Measurements from ENCODE around the gene TICAM2.
"Not testable (repeated sequence)": the region's sequence is repeated elsewhere in the genome, so short reads cannot be mapped to it uniquely, and the experiment has no call there.

TICAM2 gene, protein sequence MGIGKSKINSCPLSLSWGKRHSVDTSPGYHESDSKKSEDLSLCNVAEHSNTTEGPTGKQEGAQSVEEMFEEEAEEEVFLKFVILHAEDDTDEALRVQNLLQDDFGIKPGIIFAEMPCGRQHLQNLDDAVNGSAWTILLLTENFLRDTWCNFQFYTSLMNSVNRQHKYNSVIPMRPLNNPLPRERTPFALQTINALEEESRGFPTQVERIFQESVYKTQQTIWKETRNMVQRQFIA

DNA sequence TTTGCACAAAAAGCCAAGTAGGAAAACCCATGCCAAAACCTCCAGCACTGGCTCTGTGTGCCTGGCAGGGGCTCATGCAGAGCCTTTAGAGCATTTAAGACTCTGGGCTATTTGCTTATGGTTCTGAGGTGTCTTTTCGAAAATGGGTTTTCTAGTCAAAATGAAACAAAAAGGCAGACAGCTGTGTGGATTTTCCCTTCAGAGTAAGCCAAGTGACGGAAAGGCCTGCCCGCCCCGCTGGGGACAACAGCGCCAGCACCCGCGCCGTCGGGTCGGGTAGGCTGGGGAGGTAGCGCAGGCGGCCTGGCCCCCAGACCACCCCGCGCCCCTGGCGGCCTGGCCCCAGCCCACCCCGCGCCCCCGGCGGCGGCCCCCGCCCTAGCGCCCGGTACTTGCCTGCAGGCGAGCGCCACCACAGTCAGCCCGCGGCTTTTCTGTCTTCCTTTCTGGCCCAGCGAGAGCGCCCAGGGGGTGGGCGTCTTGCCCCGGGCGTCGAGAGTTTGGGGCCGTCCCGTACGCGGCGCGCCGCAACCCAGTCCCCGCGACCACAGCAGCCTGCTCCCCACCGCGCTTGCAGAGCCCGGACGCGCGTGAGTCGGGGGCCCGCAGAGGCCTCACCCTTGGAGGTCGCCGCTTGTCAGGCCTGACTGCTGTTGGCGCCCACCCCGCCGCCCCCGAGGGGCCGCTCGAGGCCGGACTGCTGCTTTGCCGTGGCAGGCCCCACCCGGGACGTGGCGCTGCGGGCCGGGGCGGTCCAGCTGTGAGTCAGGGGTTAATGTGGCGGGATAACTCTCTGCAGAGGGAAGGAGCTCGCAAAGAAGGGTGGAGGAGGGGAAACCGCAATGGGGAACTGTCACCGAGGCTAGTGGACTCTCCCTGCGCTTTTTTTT lies at the start of gene TICAM2:
Gene TICAM2, minus strand, starts transcription at position 779 of the 890 bp plus-strand sequence. CDS start 21,223 bp downstream, outside the sequence.
- peak within 1 kb of the TSS; percentile 83 to 89 for H3K4me3 ChIP-seq (ENCODE audit: low read length in 2 of 2)
- H3K36me3 ChIP-seq (ENCODE audit: control insufficient read depth in 2 of 2, insufficient read depth in 2 of 2, low read length in 2 of 2): peaks cover 0 to 4% of the 10 kb centered on the region in 2 donors
- peak within 1 kb of the TSS; percentile 80 to 86 for H3K27ac ChIP-seq (ENCODE audit: low read depth in 2 of 2, low read length in 2 of 2)
- no peaks in the 10 kb centered on the region for H3K9me3 ChIP-seq (ENCODE audit: control insufficient read depth in 2 of 2, low read length in 2 of 2)
- H3K4me1 ChIP-seq (ENCODE audit: control insufficient read depth in 2 of 2, insufficient read depth in 2 of 2, low read length in 2 of 2): peaks cover 4 to 10% of the 10 kb centered on the region in 2 donors
- H3K27me3 ChIP-seq (ENCODE audit: control insufficient read depth in 2 of 2, insufficient read depth in 2 of 2, low read length in 2 of 2): no peaks in the 10 kb centered on the region
- peak within 1 kb of the TSS; percentile 68 to 87 for H3K9ac ChIP-seq (ENCODE audit: low read depth in 1 of 2, low read length in 2 of 2)

DNA sequence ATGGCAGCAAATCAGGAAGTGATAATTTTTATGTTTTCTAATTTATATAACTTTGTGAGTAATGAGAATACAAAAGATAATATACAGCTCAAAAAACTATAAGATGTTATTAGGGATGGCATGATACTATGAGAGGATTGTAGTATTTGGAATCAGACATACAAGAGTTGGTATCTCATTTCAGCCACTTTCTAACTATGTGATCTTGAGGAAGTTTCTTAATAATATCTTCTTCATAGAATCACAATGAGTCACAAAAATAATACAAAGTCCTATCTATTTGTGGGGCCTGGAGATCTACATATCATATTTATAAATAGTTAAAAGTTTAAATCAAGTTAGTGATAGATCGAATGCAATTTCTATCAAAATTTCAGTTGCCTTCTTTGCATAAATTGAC lies 47.3 kb upstream of the TICAM2 start:
- H3K27ac ChIP-seq (ENCODE audit: low read depth in 2 of 2, low read length in 2 of 2): no peak overlapping the region
- peaks cover 0 to 10% of the 10 kb centered on the region in 2 donors for H3K27me3 ChIP-seq (ENCODE audit: control insufficient read depth in 2 of 2, insufficient read depth in 2 of 2, low read length in 2 of 2)
- H3K9ac ChIP-seq (ENCODE audit: low read depth in 1 of 2, low read length in 2 of 2): no peak overlapping the region
- no peaks in the 10 kb centered on the region for H3K4me1 ChIP-seq (ENCODE audit: control insufficient read depth in 2 of 2, insufficient read depth in 2 of 2, low read length in 2 of 2)
- no peak overlapping the region for H3K4me3 ChIP-seq (ENCODE audit: low read length in 2 of 2)
- no peaks in the 10 kb centered on the region for H3K36me3 ChIP-seq (ENCODE audit: control insufficient read depth in 2 of 2, insufficient read depth in 2 of 2, low read length in 2 of 2)
- H3K9me3 ChIP-seq (ENCODE audit: control insufficient read depth in 2 of 2, low read length in 2 of 2): no peaks in the 10 kb centered on the region

DNA sequence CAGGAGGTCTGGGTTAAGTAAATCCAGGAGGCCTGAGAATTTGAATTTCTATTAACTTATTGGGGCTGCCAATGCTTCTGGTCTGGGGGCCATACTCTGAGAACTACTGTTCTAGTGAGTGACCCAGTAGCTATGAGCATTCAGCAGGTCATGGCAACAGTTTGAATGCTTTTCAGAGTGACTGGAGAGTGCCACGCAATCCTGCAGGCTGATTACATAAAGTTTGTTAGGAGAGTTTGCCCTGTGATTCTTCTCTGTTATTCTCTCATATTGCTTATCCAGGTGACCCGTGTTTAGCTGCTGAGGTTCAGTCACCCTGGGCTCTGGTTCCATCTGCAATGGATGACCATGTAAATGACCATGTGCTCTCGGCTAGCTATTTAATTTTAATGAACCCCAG lies 45.8 kb upstream of the TICAM2 start:
- no peak overlapping the region for H3K4me3 ChIP-seq (ENCODE audit: low read length in 2 of 2)

DNA sequence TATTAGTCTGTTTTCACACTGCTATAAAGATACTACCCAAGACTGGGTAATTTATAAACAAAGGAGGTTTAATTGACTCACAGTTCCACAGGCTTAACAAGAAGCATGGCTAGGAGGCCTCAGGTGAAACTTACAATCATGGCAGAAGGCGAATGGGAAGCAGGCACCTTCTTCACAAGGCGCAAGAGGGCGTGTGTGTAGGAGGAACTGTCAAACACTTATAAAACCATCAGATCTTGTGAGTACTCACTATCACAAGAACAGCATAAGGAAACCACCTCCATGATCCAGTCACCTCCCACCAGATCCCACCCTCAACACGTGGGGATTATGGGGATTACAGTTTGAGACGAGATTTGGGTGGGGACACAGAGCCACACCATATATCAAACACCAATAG lies 43.1 kb upstream of the TICAM2 start:
- H3K4me3 ChIP-seq (ENCODE audit: low read length in 2 of 2); H3K36me3 ChIP-seq (ENCODE audit: control insufficient read depth in 2 of 2, insufficient read depth in 2 of 2, low read length in 2 of 2); H3K4me1 ChIP-seq (ENCODE audit: control insufficient read depth in 2 of 2, insufficient read depth in 2 of 2, low read length in 2 of 2); H3K9me3 ChIP-seq (ENCODE audit: control insufficient read depth in 2 of 2, low read length in 2 of 2); H3K27ac ChIP-seq (ENCODE audit: low read depth in 2 of 2, low read length in 2 of 2); H3K9ac ChIP-seq (ENCODE audit: low read depth in 1 of 2, low read length in 2 of 2): not testable (repeated sequence)
- peaks cover 4 to 13% of the 10 kb centered on the region in 2 donors for H3K27me3 ChIP-seq (ENCODE audit: control insufficient read depth in 2 of 2, insufficient read depth in 2 of 2, low read length in 2 of 2)

More for the DNA sequence above, 45.8 kb upstream of the TICAM2 start:
- Histone ChIP-seq H3K4me1 (ENCODE audit: control insufficient read depth in 2 of 2, insufficient read depth in 2 of 2, low read length in 2 of 2) (no peaks in the 10 kb centered on the region), H3K27me3 (ENCODE audit: control insufficient read depth in 2 of 2, insufficient read depth in 2 of 2, low read length in 2 of 2) (peaks cover 4 to 13% of the 10 kb centered on the region in 2 donors), H3K27ac (ENCODE audit: low read depth in 2 of 2, low read length in 2 of 2) (no peak overlapping the region), H3K9ac (ENCODE audit: low read depth in 1 of 2, low read length in 2 of 2) (no peak overlapping the region), H3K36me3 (ENCODE audit: control insufficient read depth in 2 of 2, insufficient read depth in 2 of 2, low read length in 2 of 2) (no peaks in the 10 kb centered on the region), H3K9me3 (ENCODE audit: control insufficient read depth in 2 of 2, low read length in 2 of 2) (no peaks in the 10 kb centered on the region)

DNA sequence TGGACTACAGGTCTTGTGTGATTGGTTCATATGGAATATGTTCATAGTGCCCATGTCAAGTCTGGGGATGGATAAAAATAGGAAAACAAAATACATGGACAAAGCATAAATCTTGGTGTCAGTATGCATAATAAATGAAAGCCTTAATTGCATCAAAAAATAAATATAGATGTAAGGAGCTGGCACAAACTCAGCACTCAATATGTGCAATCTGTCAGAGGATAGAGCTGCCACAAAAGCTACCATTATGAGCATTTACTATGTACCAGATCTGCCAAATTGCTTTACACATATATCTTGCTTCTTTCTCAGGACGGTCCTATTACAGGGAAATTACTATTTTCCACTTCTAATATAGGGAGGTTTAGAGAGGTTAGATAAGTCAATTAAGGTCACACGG lies 41.8 kb upstream of the TICAM2 start:
- Histone ChIP-seq H3K27ac (ENCODE audit: low read depth in 2 of 2, low read length in 2 of 2) (no peak overlapping the region), H3K4me1 (ENCODE audit: control insufficient read depth in 2 of 2, insufficient read depth in 2 of 2, low read length in 2 of 2) (no peaks in the 10 kb centered on the region), H3K9ac (ENCODE audit: low read depth in 1 of 2, low read length in 2 of 2) (no peak overlapping the region), H3K27me3 (ENCODE audit: control insufficient read depth in 2 of 2, insufficient read depth in 2 of 2, low read length in 2 of 2) (peaks cover 4 to 13% of the 10 kb centered on the region in 2 donors), H3K4me3 (ENCODE audit: low read length in 2 of 2) (no peak overlapping the region), H3K9me3 (ENCODE audit: control insufficient read depth in 2 of 2, low read length in 2 of 2) (no peaks in the 10 kb centered on the region), H3K36me3 (ENCODE audit: control insufficient read depth in 2 of 2, insufficient read depth in 2 of 2, low read length in 2 of 2) (no peaks in the 10 kb centered on the region)

DNA sequence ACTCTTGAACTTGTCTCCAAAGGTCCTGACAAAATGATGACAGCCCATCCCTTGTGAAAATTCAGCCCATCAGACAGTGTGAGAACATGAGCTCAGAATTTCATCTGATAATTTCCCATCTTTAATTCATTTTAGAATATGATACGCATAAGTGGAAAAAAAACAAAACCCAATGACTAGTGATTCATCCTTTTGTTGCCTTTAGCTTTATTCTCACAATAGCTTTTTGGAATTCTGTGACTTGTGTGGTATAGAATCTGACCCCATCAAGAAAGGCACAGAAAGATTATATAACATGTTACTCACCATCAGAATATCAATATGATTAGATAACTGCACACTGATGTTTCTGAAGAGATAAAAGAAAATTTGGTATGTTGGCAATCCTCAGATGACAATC lies 39.7 kb upstream of the TICAM2 start:
- Histone ChIP-seq H3K4me1 (ENCODE audit: control insufficient read depth in 2 of 2, insufficient read depth in 2 of 2, low read length in 2 of 2) (peaks cover 0 to 2% of the 10 kb centered on the region in 2 donors), H3K36me3 (ENCODE audit: control insufficient read depth in 2 of 2, insufficient read depth in 2 of 2, low read length in 2 of 2) (no peaks in the 10 kb centered on the region), H3K9me3 (ENCODE audit: control insufficient read depth in 2 of 2, low read length in 2 of 2) (no peaks in the 10 kb centered on the region), H3K27me3 (ENCODE audit: control insufficient read depth in 2 of 2, insufficient read depth in 2 of 2, low read length in 2 of 2) (peaks cover 4 to 13% of the 10 kb centered on the region in 2 donors), H3K9ac (ENCODE audit: low read depth in 1 of 2, low read length in 2 of 2) (no peak overlapping the region), H3K27ac (ENCODE audit: low read depth in 2 of 2, low read length in 2 of 2) (no peak overlapping the region), H3K4me3 (ENCODE audit: low read length in 2 of 2) (no peak overlapping the region)

DNA sequence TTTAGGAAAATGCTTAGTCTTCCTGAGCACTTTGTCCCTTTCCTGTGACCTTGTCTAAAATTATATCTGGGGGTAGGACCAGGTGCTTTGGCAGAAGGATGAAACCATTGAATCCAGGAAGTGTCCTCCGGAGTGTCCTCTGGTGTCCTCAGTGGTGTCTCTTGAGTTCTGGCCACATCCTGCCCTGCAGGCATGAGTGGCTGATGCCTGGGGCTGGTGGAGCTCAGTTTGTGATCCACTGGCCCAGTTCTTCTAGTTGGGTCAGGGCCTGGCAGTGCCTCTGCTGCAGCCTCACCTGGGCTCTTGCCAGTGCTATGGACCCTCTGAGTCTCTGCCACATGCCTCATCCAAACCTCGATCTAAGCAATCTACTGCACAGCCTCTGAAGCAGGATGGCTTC lies 38.0 kb upstream of the TICAM2 start:
- H3K4me1 ChIP-seq (ENCODE audit: control insufficient read depth in 2 of 2, insufficient read depth in 2 of 2, low read length in 2 of 2): peaks cover 0 to 2% of the 10 kb centered on the region in 2 donors
- H3K4me3 ChIP-seq (ENCODE audit: low read length in 2 of 2): no peak overlapping the region
- no peak overlapping the region for H3K9ac ChIP-seq (ENCODE audit: low read depth in 1 of 2, low read length in 2 of 2)
- no peak overlapping the region for H3K27ac ChIP-seq (ENCODE audit: low read depth in 2 of 2, low read length in 2 of 2)
- no peaks in the 10 kb centered on the region for H3K9me3 ChIP-seq (ENCODE audit: control insufficient read depth in 2 of 2, low read length in 2 of 2)
- H3K36me3 ChIP-seq (ENCODE audit: control insufficient read depth in 2 of 2, insufficient read depth in 2 of 2, low read length in 2 of 2): no peaks in the 10 kb centered on the region
- peaks cover 4 to 10% of the 10 kb centered on the region in 2 donors for H3K27me3 ChIP-seq (ENCODE audit: control insufficient read depth in 2 of 2, insufficient read depth in 2 of 2, low read length in 2 of 2)

DNA sequence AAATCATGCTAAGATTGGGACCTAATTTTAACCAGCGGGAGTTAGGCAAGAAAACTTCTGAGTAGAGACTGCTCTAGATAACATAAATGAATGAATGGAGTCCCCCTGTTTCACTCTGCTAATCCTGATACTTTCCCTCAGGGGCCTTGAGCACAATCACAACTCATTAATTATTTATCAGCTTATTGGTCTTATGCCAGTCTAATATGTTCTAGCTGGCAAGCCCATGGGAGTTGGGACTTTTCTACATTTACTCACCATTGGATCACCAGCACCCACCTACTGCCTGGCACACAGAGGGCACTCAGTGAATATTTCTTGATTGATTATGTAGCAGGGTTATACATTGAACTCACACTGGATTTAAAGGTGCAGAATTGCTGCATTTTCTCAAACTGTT lies 37.1 kb upstream of the TICAM2 start:
- H3K4me3 ChIP-seq (ENCODE audit: low read length in 2 of 2): no peak overlapping the region
- H3K27me3 ChIP-seq (ENCODE audit: control insufficient read depth in 2 of 2, insufficient read depth in 2 of 2, low read length in 2 of 2): peaks cover 4 to 8% of the 10 kb centered on the region in 2 donors
- H3K4me1 ChIP-seq (ENCODE audit: control insufficient read depth in 2 of 2, insufficient read depth in 2 of 2, low read length in 2 of 2): peaks cover 0 to 2% of the 10 kb centered on the region in 2 donors
- H3K9me3 ChIP-seq (ENCODE audit: control insufficient read depth in 2 of 2, low read length in 2 of 2): no peaks in the 10 kb centered on the region
- H3K27ac ChIP-seq (ENCODE audit: low read depth in 2 of 2, low read length in 2 of 2): no peak overlapping the region
- H3K36me3 ChIP-seq (ENCODE audit: control insufficient read depth in 2 of 2, insufficient read depth in 2 of 2, low read length in 2 of 2): no peaks in the 10 kb centered on the region
- no peak overlapping the region for H3K9ac ChIP-seq (ENCODE audit: low read depth in 1 of 2, low read length in 2 of 2)

DNA sequence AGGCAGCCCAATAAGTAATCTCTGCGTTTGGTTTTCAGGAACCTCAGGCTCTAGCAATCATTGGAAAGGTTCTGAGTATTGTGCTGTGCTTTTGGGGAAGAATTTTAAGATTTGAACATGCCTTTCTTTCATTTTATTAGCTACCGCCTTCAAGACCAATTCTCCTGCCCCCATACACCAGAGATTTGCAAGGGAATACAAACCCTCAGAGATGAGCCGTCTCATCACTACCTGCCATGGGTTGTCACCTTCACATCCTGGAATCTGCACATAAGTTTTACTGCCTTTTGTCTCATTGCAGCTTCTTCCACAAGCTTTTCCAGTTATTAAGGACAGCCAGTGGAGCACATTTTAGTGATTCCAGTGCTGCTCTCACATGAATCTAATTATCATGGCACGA lies 35.2 kb upstream of the TICAM2 start:
- Histone ChIP-seq H3K9ac (ENCODE audit: low read depth in 1 of 2, low read length in 2 of 2) (no peak overlapping the region), H3K4me1 (ENCODE audit: control insufficient read depth in 2 of 2, insufficient read depth in 2 of 2, low read length in 2 of 2) (peaks cover 0 to 2% of the 10 kb centered on the region in 2 donors)

DNA sequence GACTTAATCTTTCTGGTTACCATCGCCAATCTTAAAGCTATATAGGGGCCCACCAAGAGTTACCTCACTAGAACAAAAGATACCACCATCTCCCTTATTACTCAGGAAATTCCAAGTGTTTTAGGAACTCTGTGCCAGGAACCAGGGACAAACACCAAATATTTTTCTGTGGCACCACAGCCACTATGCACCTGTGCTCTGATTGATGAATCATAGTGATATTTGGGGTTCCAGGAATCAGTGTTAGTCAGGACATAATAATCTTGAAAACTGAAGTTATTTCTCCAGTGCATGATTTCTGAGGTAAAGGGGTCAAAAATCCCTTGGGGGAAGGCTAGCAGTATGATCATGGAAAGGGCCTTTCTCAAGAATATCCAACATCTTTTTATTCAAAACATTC lies 33.7 kb upstream of the TICAM2 start:
- H3K9ac ChIP-seq (ENCODE audit: low read depth in 1 of 2, low read length in 2 of 2): no peak overlapping the region
- H3K4me1 ChIP-seq (ENCODE audit: control insufficient read depth in 2 of 2, insufficient read depth in 2 of 2, low read length in 2 of 2): peaks cover 0 to 2% of the 10 kb centered on the region in 2 donors
- peaks cover 0 to 5% of the 10 kb centered on the region in 2 donors for H3K27me3 ChIP-seq (ENCODE audit: control insufficient read depth in 2 of 2, insufficient read depth in 2 of 2, low read length in 2 of 2)
- no peaks in the 10 kb centered on the region for H3K36me3 ChIP-seq (ENCODE audit: control insufficient read depth in 2 of 2, insufficient read depth in 2 of 2, low read length in 2 of 2)
- no peak overlapping the region for H3K4me3 ChIP-seq (ENCODE audit: low read length in 2 of 2)
- no peak overlapping the region for H3K27ac ChIP-seq (ENCODE audit: low read depth in 2 of 2, low read length in 2 of 2)
- H3K9me3 ChIP-seq (ENCODE audit: control insufficient read depth in 2 of 2, low read length in 2 of 2): no peaks in the 10 kb centered on the region

More for the DNA sequence above, 35.2 kb upstream of the TICAM2 start:
- H3K36me3 ChIP-seq (ENCODE audit: control insufficient read depth in 2 of 2, insufficient read depth in 2 of 2, low read length in 2 of 2): no peaks in the 10 kb centered on the region
- no peaks in the 10 kb centered on the region for H3K9me3 ChIP-seq (ENCODE audit: control insufficient read depth in 2 of 2, low read length in 2 of 2)
- H3K4me3 ChIP-seq (ENCODE audit: low read length in 2 of 2): no peak overlapping the region
- peaks cover 0 to 5% of the 10 kb centered on the region in 2 donors for H3K27me3 ChIP-seq (ENCODE audit: control insufficient read depth in 2 of 2, insufficient read depth in 2 of 2, low read length in 2 of 2)
- H3K27ac ChIP-seq (ENCODE audit: low read depth in 2 of 2, low read length in 2 of 2): no peak overlapping the region
